Keratinocyte (primary cell): Measurements from ENCODE around the gene CFAP20DC. TPM values are rescaled to one million over a fixed set of nuclear protein-coding genes. Genes with fewer than 3 reads are reported as not detected.
A peak's percentile ranks its signal among the peaks of the same experiment; 100 is the strongest.

ENCODE experiments used
- DNase-seq: peaks from one replicate; pipeline ENCODE4 v3.0.0-alpha.2; 2011; ENCODE audit warnings: low read depth, missing footprints, low spot score
- FAIRE-seq: peaks from 2 replicates; lab custom pipeline; 2011; peaks lifted over from hg19 to GRCh38; lab: Jason Lieb, UNC
- H2AFZ ChIP-seq: 2 replicates; pipeline ENCODE4 v1.6.0; 2012; ENCODE audit warnings: low read length, control low read depth, inconsistent platforms; ENCODE audit not compliant: control insufficient read depth
- H3K27ac ChIP-seq: 2 replicates; pipeline ENCODE4 v1.5.1; 2011; ENCODE audit warnings: low read length; ENCODE audit not compliant: control insufficient read depth, insufficient read depth
- H3K27me3 ChIP-seq: 3 replicates; pipeline ENCODE4 v1.6.0; 2011; ENCODE audit warnings: low read length; ENCODE audit not compliant: control insufficient read depth, insufficient read depth; ENCODE audit errors: extremely low read depth
- H3K36me3 ChIP-seq, 2 experiments: 2 replicates in 1 of 2; 3 replicates in 1 of 2; pipeline ENCODE4 v1.5.1; 2011; ENCODE audit warnings: low read length in 2 of 2, mild to moderate bottlenecking in 1 of 2; ENCODE audit not compliant: control insufficient read depth in 2 of 2, insufficient read depth in 2 of 2; ENCODE audit errors: extremely low read depth in 1 of 2
- H3K4me1 ChIP-seq: 3 replicates; pipeline ENCODE4 v1.5.1; 2011; ENCODE audit warnings: low read length; ENCODE audit not compliant: control insufficient read depth, insufficient read depth; ENCODE audit errors: extremely low read depth
- H3K4me2 ChIP-seq: 3 replicates; pipeline ENCODE4 v1.6.0; 2011; ENCODE audit warnings: low read depth, low read length; ENCODE audit not compliant: control insufficient read depth, insufficient read depth; ENCODE audit errors: extremely low read depth
- H3K4me3 ChIP-seq, 3 experiments: fragments of 200-600 bp in 1 of 3; sonication (generic) in 1 of 3; 2 replicates in 2 of 3; 3 replicates in 1 of 3; pipeline ENCODE4 v1.5.1; 2011 to 2016; ENCODE audit warnings: low read length in 3 of 3, mild to moderate bottlenecking in 3 of 3, control low read depth in 2 of 3, inconsistent platforms in 1 of 3, low read depth in 1 of 3, mixed read lengths in 1 of 3, mixed run types in 1 of 3, moderate library complexity in 1 of 3; ENCODE audit not compliant: control insufficient read depth in 2 of 3, insufficient read depth in 2 of 3; ENCODE audit errors: extremely low read depth in 1 of 3
- H3K79me2 ChIP-seq: 2 replicates; pipeline ENCODE4 v1.6.0; 2012; ENCODE audit warnings: low read length; ENCODE audit not compliant: control insufficient read depth, insufficient read depth
- H3K9ac ChIP-seq: 3 replicates; pipeline ENCODE4 v1.6.0; 2011; ENCODE audit warnings: low read length; ENCODE audit not compliant: control insufficient read depth, insufficient read depth; ENCODE audit errors: extremely low read depth
- H3K9me1 ChIP-seq: 3 replicates; pipeline ENCODE4 v1.6.0; 2011; ENCODE audit warnings: low read length; ENCODE audit not compliant: control insufficient read depth, insufficient read depth; ENCODE audit errors: extremely low read depth
- H3K9me3 ChIP-seq: 2 replicates; pipeline ENCODE4 v1.5.1; 2012; ENCODE audit warnings: low read depth, low read length; ENCODE audit not compliant: control insufficient read depth
- H4K20me1 ChIP-seq: 3 replicates; pipeline ENCODE4 v1.6.0; 2011; ENCODE audit warnings: low read length; ENCODE audit not compliant: control insufficient read depth, insufficient read depth; ENCODE audit errors: extremely low read depth
- CTCF ChIP-seq, 3 experiments: IDR thresholded peaks in 1 of 3; conservative IDR thresholded peaks in 1 of 3; optimal IDR thresholded peaks in 1 of 3; 2 replicates in 2 of 3; 3 replicates in 1 of 3; pipeline versions ENCODE3 to v1.5.1; 2011; ENCODE audit warnings: low read length in 3 of 3, mild to moderate bottlenecking in 3 of 3, moderate library complexity in 2 of 3, control low read depth in 1 of 3, inconsistent platforms in 1 of 3; ENCODE audit not compliant: insufficient read depth in 2 of 3; ENCODE audit errors: extremely low read depth in 1 of 3
- EZH2 ChIP-seq: IDR thresholded peaks from one replicate; pipeline ENCODE4 v1.6.1; 2012; ENCODE audit warnings: inconsistent platforms, mild to moderate bottlenecking, low read length, moderate library complexity
- dilution Hi-C: fragments of 300-500 bp; cut with MboI; formaldehyde crosslinking; loops from one replicate; pipeline ENCODE4 v1.7.0; 2020; ENCODE audit warnings: low sequenced_read_pairs; ENCODE audit not compliant: extremely low pct_ligation_motif_present
- polyA plus RNA-seq, 5 experiments: library from polyadenylated mRNA; depleted of rRNA in 3 of 5; stranded (reverse) in 3 of 5; stranded (forward) in 1 of 5; unstranded in 1 of 5; fragments of >200 nt; gene quantifications; 1 replicate in 1 of 5; 2 replicates in 3 of 5; 3 replicates in 1 of 5; pipeline versions ENCODE4 v1.2.1 to v1.2.3, GENCODE V29; 2011 to 2012; ENCODE audit warnings: missing spikeins in 2 of 5, low read depth in 1 of 5, low replicate concordance in 1 of 5

CFAP20DC gene
- polyA plus RNA-seq, 1 donor (not counting 4 experiments of a cell fraction or from before 2014, with no cell fraction given): 6.3 TPM

DNA sequence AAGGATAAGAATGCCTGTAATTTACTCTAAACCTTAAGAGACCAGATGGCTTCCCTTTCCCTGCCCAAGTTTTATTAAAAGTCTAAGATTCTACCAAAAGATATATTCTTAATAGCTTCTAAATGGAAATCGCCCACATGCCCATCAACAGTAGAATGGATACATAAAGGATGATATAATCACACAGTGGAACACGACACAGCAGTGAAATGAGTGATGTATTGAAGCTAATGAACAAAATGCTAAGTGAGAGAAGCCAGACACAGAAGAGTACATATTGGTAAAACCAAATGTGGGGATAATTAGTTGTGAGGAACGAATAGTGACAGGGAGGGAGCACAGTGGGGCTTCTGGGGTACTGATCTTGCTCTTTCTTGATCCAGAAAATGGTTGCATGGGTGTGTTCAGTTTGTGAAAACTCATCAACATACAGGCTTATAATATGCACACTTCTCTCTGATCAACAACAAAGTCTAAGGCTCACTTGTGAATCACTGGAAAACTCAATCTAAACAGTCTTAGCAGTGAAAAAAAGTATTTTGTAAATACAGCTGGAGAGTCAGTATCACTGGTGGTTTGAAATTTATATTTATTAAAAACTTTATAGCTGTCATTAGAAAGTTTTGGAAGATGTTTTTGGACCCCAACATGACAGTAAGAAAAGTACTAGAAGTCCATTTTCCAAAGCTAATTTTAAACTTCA, 212.5 kb downstream of the CFAP20DC start:
- H3K36me3 ChIP-seq: no peaks in the 10 kb centered on the region
- H3K9me3 ChIP-seq: no peaks in the 10 kb centered on the region
- H2AFZ ChIP-seq: no peak overlapping the region
- no peak for TF ChIP-seq CTCF (optimal IDR thresholded peaks at IDR 0.05 in 1 of 3, IDR thresholded peaks at IDR 0.05 in 1 of 3, conservative IDR thresholded peaks at IDR 0.05 in 1 of 3; ENCODE audit: extremely low read depth in 1 of 3, insufficient read depth in 2 of 3, low read length in 3 of 3)
- no peak for TF ChIP-seq EZH2
- no peak overlapping the region for H3K9ac ChIP-seq
- H3K9me1 ChIP-seq: no peaks in the 10 kb centered on the region
- H4K20me1 ChIP-seq: no peaks in the 10 kb centered on the region
- H3K27ac ChIP-seq: no peak overlapping the region
- FAIRE-seq (no peak), DNase-seq (no peak)
- dilution Hi-C loops: no loop called here
- H3K4me1 ChIP-seq: peaks cover 6% of the 10 kb centered on the region
- no peak overlapping the region for H3K4me3 ChIP-seq
- no peaks in the 10 kb centered on the region for H3K79me2 ChIP-seq
- no peak overlapping the region for H3K4me2 ChIP-seq
- H3K27me3 ChIP-seq: no peaks in the 10 kb centered on the region

GRCh38 chr3:58835086-58835485, 214.7 kb downstream of the CFAP20DC start:
- Histone ChIP-seq H3K4me2 (no peak overlapping the region), H3K27me3 (no peaks in the 10 kb centered on the region), H3K27ac (no peak overlapping the region), H4K20me1 (no peaks in the 10 kb centered on the region), H3K9me3 (no peaks in the 10 kb centered on the region), H2AFZ (no peak overlapping the region), H3K4me1 (peaks cover 6% of the 10 kb centered on the region), H3K4me3 (no peak overlapping the region), H3K79me2 (no peaks in the 10 kb centered on the region), H3K36me3 (no peaks in the 10 kb centered on the region), H3K9me1 (no peaks in the 10 kb centered on the region), H3K9ac (no peak overlapping the region)
- DNase-seq: no peak
- TF ChIP-seq CTCF (optimal IDR thresholded peaks at IDR 0.05 in 1 of 3, IDR thresholded peaks at IDR 0.05 in 1 of 3, conservative IDR thresholded peaks at IDR 0.05 in 1 of 3; ENCODE audit: extremely low read depth in 1 of 3, insufficient read depth in 2 of 3, low read length in 3 of 3) (no peak), EZH2 (no peak)
- peak; percentile 67 for FAIRE-seq
- dilution Hi-C loops: no loop called here
